MM.1S (cell line): ENCODE data around the gene ITLN1.

Experiments used
- EZH2 ChIP-seq: fragments of 300-600 bp; sonication (generic); optimal IDR thresholded peaks from 2 replicates; pipeline ENCODE3; 2017; ENCODE audit warnings: low read depth, mild to moderate bottlenecking, antibody characterized with exemption, low read length, mixed read lengths
- EZH2phosphoT487 ChIP-seq: fragments of 300-600 bp; sonication (generic); IDR thresholded peaks from 2 replicates; pipeline ENCODE4 v1.6.1; 2018; ENCODE audit warnings: antibody characterized with exemption, low read length
- TF ChIP-seq, protein P1 (sequence below): fragments of 300-600 bp; sonication (generic); IDR thresholded peaks from 2 replicates; pipeline ENCODE4 v1.5.1; 2016; ENCODE audit warnings: antibody characterized with exemption, low read length, mixed read lengths

- TF ChIP-seq, protein P1, sequence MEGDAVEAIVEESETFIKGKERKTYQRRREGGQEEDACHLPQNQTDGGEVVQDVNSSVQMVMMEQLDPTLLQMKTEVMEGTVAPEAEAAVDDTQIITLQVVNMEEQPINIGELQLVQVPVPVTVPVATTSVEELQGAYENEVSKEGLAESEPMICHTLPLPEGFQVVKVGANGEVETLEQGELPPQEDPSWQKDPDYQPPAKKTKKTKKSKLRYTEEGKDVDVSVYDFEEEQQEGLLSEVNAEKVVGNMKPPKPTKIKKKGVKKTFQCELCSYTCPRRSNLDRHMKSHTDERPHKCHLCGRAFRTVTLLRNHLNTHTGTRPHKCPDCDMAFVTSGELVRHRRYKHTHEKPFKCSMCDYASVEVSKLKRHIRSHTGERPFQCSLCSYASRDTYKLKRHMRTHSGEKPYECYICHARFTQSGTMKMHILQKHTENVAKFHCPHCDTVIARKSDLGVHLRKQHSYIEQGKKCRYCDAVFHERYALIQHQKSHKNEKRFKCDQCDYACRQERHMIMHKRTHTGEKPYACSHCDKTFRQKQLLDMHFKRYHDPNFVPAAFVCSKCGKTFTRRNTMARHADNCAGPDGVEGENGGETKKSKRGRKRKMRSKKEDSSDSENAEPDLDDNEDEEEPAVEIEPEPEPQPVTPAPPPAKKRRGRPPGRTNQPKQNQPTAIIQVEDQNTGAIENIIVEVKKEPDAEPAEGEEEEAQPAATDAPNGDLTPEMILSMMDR = no peak
- no peak for TF ChIP-seq EZH2phosphoT487
- TF ChIP-seq EZH2 = no peak
These were observed 25.3 kb upstream of the ITLN1 start for GRCh38 chr1:160910170-160910750.
